Gastrocnemius medialis (tissue), 4 donors: ENCODE measurements around the gene ADGRL3.

Experiments
- POLR2A ChIP-seq, 2 donors: fragments of 450-650 bp; IDR thresholded peaks; one replicate each; pipeline ENCODE4 v1.6.1; 2017; ENCODE audit warnings: antibody characterized with exemption in 2 of 2, mild to moderate bottlenecking in 2 of 2, moderate library complexity in 2 of 2
- TF ChIP-seq, protein P1 (sequence below), 5 experiments: fragments of 450-650 bp in 3 of 5; fragments of 200-600 bp in 2 of 5; sonication (generic) in 2 of 5; IDR thresholded peaks in 4 of 5; conservative IDR thresholded peaks in 1 of 5; 1 replicate in 4 of 5; 2 replicates in 1 of 5; pipeline ENCODE4 v1.5.1; 2016 to 2019; ENCODE audit warnings: antibody characterized with exemption in 5 of 5, mild to moderate bottlenecking in 3 of 5, moderate library complexity in 3 of 5

GRCh38 chr4:62087706-62088105, 887.6 kb downstream of the ADGRL3 start:
- no peak for TF ChIP-seq POLR2A (IDR thresholded peaks at IDR 0.05)
- TF ChIP-seq, protein P1, sequence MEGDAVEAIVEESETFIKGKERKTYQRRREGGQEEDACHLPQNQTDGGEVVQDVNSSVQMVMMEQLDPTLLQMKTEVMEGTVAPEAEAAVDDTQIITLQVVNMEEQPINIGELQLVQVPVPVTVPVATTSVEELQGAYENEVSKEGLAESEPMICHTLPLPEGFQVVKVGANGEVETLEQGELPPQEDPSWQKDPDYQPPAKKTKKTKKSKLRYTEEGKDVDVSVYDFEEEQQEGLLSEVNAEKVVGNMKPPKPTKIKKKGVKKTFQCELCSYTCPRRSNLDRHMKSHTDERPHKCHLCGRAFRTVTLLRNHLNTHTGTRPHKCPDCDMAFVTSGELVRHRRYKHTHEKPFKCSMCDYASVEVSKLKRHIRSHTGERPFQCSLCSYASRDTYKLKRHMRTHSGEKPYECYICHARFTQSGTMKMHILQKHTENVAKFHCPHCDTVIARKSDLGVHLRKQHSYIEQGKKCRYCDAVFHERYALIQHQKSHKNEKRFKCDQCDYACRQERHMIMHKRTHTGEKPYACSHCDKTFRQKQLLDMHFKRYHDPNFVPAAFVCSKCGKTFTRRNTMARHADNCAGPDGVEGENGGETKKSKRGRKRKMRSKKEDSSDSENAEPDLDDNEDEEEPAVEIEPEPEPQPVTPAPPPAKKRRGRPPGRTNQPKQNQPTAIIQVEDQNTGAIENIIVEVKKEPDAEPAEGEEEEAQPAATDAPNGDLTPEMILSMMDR (IDR thresholded peaks at IDR 0.05 in 4 of 5, conservative IDR thresholded peaks at IDR 0.05 in 1 of 5), result no peak
